A673 (cell line): Measurements from ENCODE around the gene ASCL4.

Experiments
- EZH2 ChIP-seq: fragments of 200-600 bp; sonication (generic); IDR thresholded peaks from 2 replicates; pipeline ENCODE4 v1.6.1; 2017; ENCODE audit warnings: borderline replicate concordance, low read depth, mild to moderate bottlenecking, mixed read lengths, antibody characterized with exemption, low read length; ENCODE audit not compliant: poor library complexity, severe bottlenecking
- TF ChIP-seq, protein P1 (sequence below): fragments of 300-800, 200-600 bp; sonication (generic); conservative IDR thresholded peaks from 2 replicates; pipeline ENCODE4 v1.5.1; 2017; ENCODE audit warnings: low read depth, mild to moderate bottlenecking, antibody characterized with exemption, low read length, moderate library complexity, mixed read lengths

DNA sequence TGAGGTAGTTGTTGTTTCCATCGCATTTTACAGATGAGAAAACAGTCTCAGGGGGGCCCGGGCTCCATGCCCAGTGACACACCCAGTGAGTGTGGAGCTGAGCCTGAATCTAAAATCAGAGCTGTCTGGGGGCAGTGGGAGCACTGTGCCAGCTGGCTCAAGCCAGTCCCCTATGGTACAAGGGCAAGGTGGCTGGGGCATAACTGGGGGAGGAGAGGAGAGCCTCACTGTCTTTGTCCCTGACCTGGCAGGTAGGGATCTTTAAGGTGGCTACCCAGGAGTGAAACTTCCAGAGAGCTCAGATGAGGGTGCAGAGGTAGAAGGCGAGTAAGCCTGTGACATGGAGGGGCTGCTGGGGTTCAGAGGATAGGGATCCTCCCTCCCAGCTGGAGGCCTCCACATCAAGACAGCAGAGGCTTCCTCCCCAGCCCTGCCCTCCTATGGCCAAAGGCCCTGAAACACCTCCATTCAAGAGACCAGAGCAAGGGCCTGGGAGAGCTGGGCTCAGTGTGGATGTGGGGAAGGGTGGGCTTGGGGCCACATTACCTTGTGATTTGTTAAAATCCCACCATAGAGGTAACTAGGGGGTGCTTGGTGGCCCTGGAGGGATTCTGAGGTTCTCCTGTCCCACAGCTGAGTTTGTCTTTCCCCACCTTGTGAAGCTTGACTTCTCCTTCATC lies 33.1 kb downstream of the ASCL4 start:
- TF ChIP-seq, protein P1, sequence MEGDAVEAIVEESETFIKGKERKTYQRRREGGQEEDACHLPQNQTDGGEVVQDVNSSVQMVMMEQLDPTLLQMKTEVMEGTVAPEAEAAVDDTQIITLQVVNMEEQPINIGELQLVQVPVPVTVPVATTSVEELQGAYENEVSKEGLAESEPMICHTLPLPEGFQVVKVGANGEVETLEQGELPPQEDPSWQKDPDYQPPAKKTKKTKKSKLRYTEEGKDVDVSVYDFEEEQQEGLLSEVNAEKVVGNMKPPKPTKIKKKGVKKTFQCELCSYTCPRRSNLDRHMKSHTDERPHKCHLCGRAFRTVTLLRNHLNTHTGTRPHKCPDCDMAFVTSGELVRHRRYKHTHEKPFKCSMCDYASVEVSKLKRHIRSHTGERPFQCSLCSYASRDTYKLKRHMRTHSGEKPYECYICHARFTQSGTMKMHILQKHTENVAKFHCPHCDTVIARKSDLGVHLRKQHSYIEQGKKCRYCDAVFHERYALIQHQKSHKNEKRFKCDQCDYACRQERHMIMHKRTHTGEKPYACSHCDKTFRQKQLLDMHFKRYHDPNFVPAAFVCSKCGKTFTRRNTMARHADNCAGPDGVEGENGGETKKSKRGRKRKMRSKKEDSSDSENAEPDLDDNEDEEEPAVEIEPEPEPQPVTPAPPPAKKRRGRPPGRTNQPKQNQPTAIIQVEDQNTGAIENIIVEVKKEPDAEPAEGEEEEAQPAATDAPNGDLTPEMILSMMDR = no peak
- no peak for TF ChIP-seq EZH2
